ENCODE data around the gene THRSP. TPM values are rescaled to one million over a fixed set of nuclear protein-coding genes. Genes with fewer than 3 reads are reported as not detected.

THRSP gene
- total and polyA plus RNA-seq, 10 of the 15 experiments (the other 5 are each of a cell fraction or from before 2014, with no cell fraction given), result 0.18 TPM; not detected in 9

DNA sequence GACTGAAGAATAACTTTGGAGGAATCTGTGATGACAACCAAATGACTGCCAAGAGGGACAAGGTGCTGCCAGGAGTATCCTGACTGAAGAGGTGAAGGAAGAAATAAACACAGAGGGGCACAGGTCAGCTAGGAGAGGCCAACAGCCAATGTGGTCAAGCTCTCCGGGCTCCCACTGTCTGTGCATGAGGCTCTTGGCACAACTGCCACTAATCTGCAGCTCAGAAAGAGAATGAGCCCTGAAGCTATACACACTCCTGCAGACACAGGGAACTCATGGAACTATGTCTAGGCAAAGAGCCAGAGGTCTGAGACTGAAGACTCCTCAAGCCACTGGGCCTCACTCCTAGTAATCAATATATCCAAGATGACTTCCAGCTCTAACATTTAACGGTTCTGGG, 7.0 kb downstream of the THRSP start:
- ChIA-PET CTCF (interaction anchor here (1.4 kb wide), 1 partner anchor 23 kb away, joined by 6 read pairs; no protein-coding TSS in a partner anchor), RAD21 (ENCODE audit: unreplicated experiment) (no interaction called here), SMC1A (ENCODE audit: uncharacterized antibody, unreplicated experiment) (no interaction called here), POLR2A (interaction anchor here (0.6 kb wide), 1 partner anchor 62 kb away, joined by 4 read pairs; no protein-coding TSS in a partner anchor)
- H3K4me1 ChIP-seq (ENCODE audit: control insufficient read depth, insufficient read depth, low read length), result no peaks in the 10 kb centered on the region
- intact Hi-C loops (cut with micrococcal nuclease; ENCODE audit: unreplicated experiment) (loop anchor here (10.0 kb wide), 1 partner anchor 354 kb away; no protein-coding TSS in a partner anchor), in situ Hi-C loops (cut with MboI) (no loop called here)
- H2AFZ ChIP-seq (ENCODE audit: control insufficient read depth, low read depth, low read length), result no peak overlapping the region
- peaks cover 3% of the 10 kb centered on the region; the same call in 1 of the 2 replicates for H4K20me1 ChIP-seq (ENCODE audit: control insufficient read depth, insufficient read depth)
- no peak overlapping the region for H3K4me3 ChIP-seq
- 98% methylated on average over 2 of the region's 2 CpGs for WGBS (ENCODE audit: insufficient coverage, insufficient replicate concordance, low lambda C conversion rate, missing lambda C conversion rate)
- BruUV-seq (replicated peaks), result no TSS peak
- no peak overlapping the region for H3K4me2 ChIP-seq (ENCODE audit: control insufficient read depth, insufficient read depth)
- DNase-seq (ENCODE audit: low read depth, low spot score) (no peak), ATAC-seq (no peak), FAIRE-seq (no peak)
- peaks cover 12% of the 10 kb centered on the region for H3K79me2 ChIP-seq (ENCODE audit: control insufficient read depth, insufficient read depth, low read length)
- no peaks in the 10 kb centered on the region for H3K27me3 ChIP-seq (replicated peaks in 1 of 2; ENCODE audit: control insufficient read depth in 2 of 2, insufficient read depth in 2 of 2, low read length in 1 of 2)
- H3K27ac ChIP-seq (ENCODE audit: control insufficient read depth, insufficient read depth), result no peak overlapping the region
- peaks cover 3 to 16% of the 10 kb centered on the region in 2 experiments for H3K36me3 ChIP-seq (ENCODE audit: control insufficient read depth in 2 of 2, insufficient read depth in 2 of 2, low read length in 1 of 2)
- no peak overlapping the region for H3K9ac ChIP-seq (ENCODE audit: control insufficient read depth, insufficient read depth, low read length)
- TF ChIP-seq JUNB (IDR thresholded peaks at IDR 0.05), result no peak
- no peak for TF ChIP-seq ZBED1 (IDR thresholded peaks at IDR 0.05; ENCODE audit: borderline replicate concordance)
- no peak for TF ChIP-seq EZH2 (IDR thresholded peaks at IDR 0.05; ENCODE audit: borderline replicate concordance, control insufficient read depth, low read depth, low read length)
- no peak for TF ChIP-seq ZNF217 (IDR thresholded peaks at IDR 0.05)
- no peak for TF ChIP-seq BRCA1 (IDR thresholded peaks at IDR 0.05; ENCODE audit: low read depth, low read length)
- TF ChIP-seq ZNF207 (IDR thresholded peaks at IDR 0.05; ENCODE audit: borderline replicate concordance), result no peak
- TF ChIP-seq TAF1 (IDR thresholded peaks at IDR 0.05; ENCODE audit: borderline replicate concordance, low read depth, low read length), result no peak
- TF ChIP-seq, protein P1, sequence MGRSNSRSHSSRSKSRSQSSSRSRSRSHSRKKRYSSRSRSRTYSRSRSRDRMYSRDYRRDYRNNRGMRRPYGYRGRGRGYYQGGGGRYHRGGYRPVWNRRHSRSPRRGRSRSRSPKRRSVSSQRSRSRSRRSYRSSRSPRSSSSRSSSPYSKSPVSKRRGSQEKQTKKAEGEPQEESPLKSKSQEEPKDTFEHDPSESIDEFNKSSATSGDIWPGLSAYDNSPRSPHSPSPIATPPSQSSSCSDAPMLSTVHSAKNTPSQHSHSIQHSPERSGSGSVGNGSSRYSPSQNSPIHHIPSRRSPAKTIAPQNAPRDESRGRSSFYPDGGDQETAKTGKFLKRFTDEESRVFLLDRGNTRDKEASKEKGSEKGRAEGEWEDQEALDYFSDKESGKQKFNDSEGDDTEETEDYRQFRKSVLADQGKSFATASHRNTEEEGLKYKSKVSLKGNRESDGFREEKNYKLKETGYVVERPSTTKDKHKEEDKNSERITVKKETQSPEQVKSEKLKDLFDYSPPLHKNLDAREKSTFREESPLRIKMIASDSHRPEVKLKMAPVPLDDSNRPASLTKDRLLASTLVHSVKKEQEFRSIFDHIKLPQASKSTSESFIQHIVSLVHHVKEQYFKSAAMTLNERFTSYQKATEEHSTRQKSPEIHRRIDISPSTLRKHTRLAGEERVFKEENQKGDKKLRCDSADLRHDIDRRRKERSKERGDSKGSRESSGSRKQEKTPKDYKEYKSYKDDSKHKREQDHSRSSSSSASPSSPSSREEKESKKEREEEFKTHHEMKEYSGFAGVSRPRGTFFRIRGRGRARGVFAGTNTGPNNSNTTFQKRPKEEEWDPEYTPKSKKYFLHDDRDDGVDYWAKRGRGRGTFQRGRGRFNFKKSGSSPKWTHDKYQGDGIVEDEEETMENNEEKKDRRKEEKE (IDR thresholded peaks at IDR 0.05), result no peak
- TF ChIP-seq ZSCAN29 (IDR thresholded peaks at IDR 0.05), result no peak
- TF ChIP-seq GABPA (IDR thresholded peaks at IDR 0.05; ENCODE audit: low read depth), result no peak
- no peaks in the 10 kb centered on the region for H3K9me3 ChIP-seq (replicated peaks; ENCODE audit: control insufficient read depth, insufficient read depth, low read length)

Measured in GM12878 (cell line).